HG03469 (cell line): ENCODE data around the gene ZHX3.

Experiments used
- ATAC-seq: cut with Tn5 transposase; IDR thresholded peaks from one replicate; pipeline ENCODE4 v1.9.1; 2021; ENCODE audit warnings: mild to moderate bottlenecking, moderate library complexity, moderate number of reproducible peaks; ENCODE audit not compliant: unreplicated experiment

The ZHX3 gene

GRCh38 chr20:41300886-41301285 lies 16.6 kb downstream of the ZHX3 start:
- no peak for ATAC-seq

- no peak for ATAC-seq
Observed at GRCh38 chr20:41300383-41300782, 17.1 kb downstream of the ZHX3 start.

- ATAC-seq, result no peak
Observed at GRCh38 chr20:41299899-41300298, 17.6 kb downstream of the ZHX3 start.

GRCh38 chr20:41293269-41294037 lies 24.1 kb downstream of the ZHX3 start:
- no peak for ATAC-seq

- ATAC-seq, result no peak
Observed at GRCh38 chr20:41290804-41291389, 26.6 kb downstream of the ZHX3 start.

GRCh38 chr20:41287327-41287726 lies 30.2 kb downstream of the ZHX3 start:
- no peak for ATAC-seq

GRCh38 chr20:41286240-41286851 lies 31.2 kb downstream of the ZHX3 start:
- ATAC-seq, result no peak

- ATAC-seq, result no peak
Observed at GRCh38 chr20:41279546-41280225, 37.8 kb downstream of the ZHX3 start.

GRCh38 chr20:41278936-41279335 lies 38.6 kb downstream of the ZHX3 start:
- ATAC-seq, result no peak

- ATAC-seq, result no peak
Observed at GRCh38 chr20:41277049-41277448, 40.5 kb downstream of the ZHX3 start.

- ATAC-seq, result no peak
Observed at GRCh38 chr20:41276317-41276751, 41.2 kb downstream of the ZHX3 start.

- ATAC-seq, result no peak
Observed at GRCh38 chr20:41275301-41275731, 42.2 kb downstream of the ZHX3 start.

GRCh38 chr20:41274152-41274551 lies 43.4 kb downstream of the ZHX3 start:
- no peak for ATAC-seq

- no peak for ATAC-seq
Observed at GRCh38 chr20:41273445-41273844, 44.1 kb downstream of the ZHX3 start.

GRCh38 chr20:41272339-41272738 lies 45.2 kb downstream of the ZHX3 start:
- ATAC-seq, result no peak

- no peak for ATAC-seq
Observed at GRCh38 chr20:41268917-41269652, 48.4 kb downstream of the ZHX3 start.

- ATAC-seq, result no peak
Observed at GRCh38 chr20:41268402-41268801, 49.1 kb downstream of the ZHX3 start.

- ATAC-seq, result no peak
Observed at GRCh38 chr20:41265938-41266337, 51.6 kb downstream of the ZHX3 start.

- ATAC-seq, result no peak
Observed at GRCh38 chr20:41264819-41265218, 52.7 kb downstream of the ZHX3 start.

GRCh38 chr20:41261790-41262717 lies 55.5 kb downstream of the ZHX3 start:
- ATAC-seq, result no peak
